Measurements from ENCODE around the gene FHAD1.

GRCh38 chr1:15197591-15198447, 49.2 kb upstream of the FHAD1 start:
- TF ChIP-seq CTCF (IDR thresholded peaks at IDR 0.05) (no peak), POLR2A (IDR thresholded peaks at IDR 0.05) (no peak)
